HG02870 (cell line): ENCODE results near the gene FADS6.

Experiments used
- ATAC-seq: cut with Tn5 transposase; IDR thresholded peaks from one replicate; pipeline ENCODE4 v1.9.1; 2021; ENCODE audit warnings: mild to moderate bottlenecking, moderate library complexity; ENCODE audit not compliant: unreplicated experiment

The FADS6 gene

GRCh38 chr17:74833501-74834377, 59.7 kb downstream of the FADS6 start:
- ATAC-seq, result no peak

- no peak for ATAC-seq
Observed at GRCh38 chr17:74832421-74832820, 61.0 kb downstream of the FADS6 start.

GRCh38 chr17:74831444-74832146, 61.8 kb downstream of the FADS6 start:
- no peak for ATAC-seq

GRCh38 chr17:74830861-74831260, 62.6 kb downstream of the FADS6 start:
- no peak for ATAC-seq

GRCh38 chr17:74827800-74828199, 65.6 kb downstream of the FADS6 start:
- ATAC-seq, result no peak
